T-helper 2 cell treated with Interferon-gamma antibody and Interleukin-4, amounts not matched to agents 100 ng/mL and 5 ng/mL, for 36 hours (primary cell): ENCODE data around the gene ZNF79. TPM values are rescaled to one million over a fixed set of nuclear protein-coding genes. Genes with fewer than 3 reads are reported as not detected.

ENCODE experiments used
- intact Hi-C: fragments of 100-400 bp; cut with micrococcal nuclease; formaldehyde crosslinking; loops from one replicate; pipeline ENCODE4 v1.15.1; 2023
- total RNA-seq: library from RNA; stranded (reverse); gene quantifications from 2 replicates; pipeline ENCODE4 v1.2.3, GENCODE V29; 2022

The ZNF79 gene
- total RNA-seq, 1 donor from 2014 or later, result 13.3 TPM

DNA sequence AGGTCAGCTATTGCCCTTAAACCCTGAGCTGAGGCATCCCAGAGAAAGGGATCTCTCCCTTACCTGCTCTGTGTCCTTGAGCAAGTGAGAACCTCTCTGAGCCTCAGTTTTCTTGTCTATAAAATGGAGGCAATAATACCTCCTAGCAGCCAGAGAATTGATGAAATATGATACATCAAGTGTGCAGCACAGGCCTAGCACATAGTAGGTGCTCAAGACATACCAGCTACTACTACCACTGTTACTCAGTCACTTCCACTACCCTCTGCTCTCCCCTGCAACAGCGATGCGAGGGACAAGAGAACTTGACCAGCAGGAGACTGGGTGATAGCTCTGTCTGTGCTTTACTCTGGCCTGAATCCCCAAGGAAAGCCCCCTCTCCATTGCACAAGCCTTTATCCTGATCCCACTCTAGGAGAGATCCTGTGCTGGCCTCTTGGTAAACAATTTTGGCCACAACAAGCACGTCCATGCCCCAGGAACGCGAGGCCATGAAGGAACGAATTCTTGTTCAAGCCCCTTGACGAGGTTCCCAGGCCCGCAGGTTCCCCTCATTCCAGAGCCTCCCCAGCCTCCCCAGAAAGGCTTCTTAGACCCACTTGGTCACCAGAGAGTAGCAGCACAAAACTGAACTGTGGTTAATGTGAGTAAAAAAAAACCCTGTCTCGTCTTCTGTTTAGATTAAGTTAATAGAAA lies 66.5 kb downstream of the ZNF79 start:
- intact Hi-C loops, result no loop called here

DNA sequence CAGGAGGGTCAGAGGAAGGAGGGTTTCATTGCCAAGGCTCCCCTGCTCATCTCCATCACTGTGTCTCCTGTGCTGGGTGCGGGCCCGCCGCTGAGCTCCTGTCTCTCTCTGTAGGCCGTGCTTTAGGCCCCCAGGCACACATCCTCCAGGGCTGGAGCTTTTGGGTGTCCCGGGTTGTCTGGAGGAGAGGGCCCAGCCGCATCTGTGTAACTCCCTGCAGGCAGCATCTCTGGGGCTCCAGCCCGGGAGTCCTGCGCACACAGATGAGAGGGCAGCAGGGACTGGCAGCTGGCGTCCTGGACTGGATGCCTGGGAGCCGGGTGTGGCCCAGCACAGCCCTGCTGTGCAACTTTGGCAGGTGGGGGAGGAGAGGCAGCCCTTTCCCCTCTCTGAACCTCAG lies 67.3 kb downstream of the ZNF79 start:
- intact Hi-C loops, result no loop called here

DNA sequence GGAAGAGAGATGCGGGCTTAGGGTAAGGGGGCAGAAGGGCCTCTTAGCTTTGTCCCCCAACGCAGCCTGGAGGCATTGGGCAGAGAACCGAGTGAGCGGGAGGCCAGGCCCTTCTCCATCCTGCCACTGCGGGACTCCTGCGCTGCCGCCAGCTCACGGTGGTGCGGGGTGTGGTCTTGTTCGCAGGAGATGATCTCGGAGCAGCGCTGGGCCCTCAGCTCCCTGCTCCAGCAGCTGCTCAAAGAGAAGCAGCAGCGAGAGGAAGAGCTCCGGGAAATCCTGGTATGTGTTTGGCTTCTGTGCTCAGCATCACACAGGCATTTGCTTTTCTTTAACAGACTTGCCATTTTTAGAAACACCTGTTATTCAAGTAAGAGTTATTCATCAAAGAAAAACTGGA lies 68.4 kb downstream of the ZNF79 start:
- intact Hi-C loops, result no loop called here

DNA sequence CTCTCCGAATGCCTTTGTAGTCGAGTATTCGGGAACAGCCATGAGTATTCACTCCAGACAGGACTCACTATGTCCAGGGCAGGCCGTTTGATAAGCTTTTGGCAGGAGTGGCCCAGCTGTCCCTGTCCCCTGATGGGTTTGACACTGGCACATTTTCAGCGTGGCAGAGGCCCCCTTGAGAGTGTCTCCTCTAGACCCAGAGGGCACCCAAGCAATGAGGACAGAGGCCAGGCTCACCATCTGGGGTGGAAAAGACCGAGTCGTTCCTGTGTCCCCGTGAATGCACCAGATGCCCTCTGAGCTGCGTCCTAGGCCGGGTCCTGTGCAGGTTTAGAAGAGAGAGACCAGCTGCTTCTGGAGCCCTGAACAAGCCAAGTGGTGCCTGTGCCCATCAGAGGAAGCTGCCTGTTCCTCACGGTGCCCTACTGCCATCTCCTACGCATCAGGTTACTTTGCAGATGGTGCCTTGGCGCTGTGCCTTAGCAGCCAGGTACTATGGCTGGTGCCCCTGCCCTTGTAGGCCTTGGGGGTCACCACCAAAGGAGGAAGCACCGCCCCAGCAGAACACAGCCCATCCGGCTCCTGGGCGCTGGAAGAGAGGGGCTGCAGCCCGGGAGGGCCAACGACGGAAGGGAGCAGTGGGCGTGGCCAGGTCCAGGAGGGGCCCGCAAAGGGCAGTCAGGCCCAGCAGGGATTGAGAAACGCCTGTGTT lies 69.6 kb downstream of the ZNF79 start:
- intact Hi-C loops, result no loop called here

DNA sequence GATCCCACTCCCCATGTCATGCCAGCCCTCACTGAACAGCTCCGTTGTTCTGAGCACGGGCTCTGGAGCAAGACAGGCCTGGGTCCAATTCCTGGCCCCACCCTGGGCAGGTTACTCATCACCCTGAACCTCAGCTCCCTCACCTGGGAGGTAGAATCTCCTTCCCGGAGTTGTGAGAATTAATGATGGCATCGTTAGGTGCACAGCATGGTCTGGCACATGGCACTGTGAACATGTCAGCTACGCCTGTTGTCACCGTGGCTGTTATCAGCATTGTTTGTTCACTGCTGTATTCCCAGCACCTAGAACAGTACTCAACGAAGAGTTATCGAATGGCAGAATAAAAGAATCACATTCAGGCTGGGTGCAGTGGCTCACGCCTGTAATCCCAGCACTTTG lies 70.1 kb downstream of the ZNF79 start:
- intact Hi-C loops, result no loop called here

Other genes with a start within 250 kb of the ZNF79 start
- 1.0 and 1.8 TPM in 2 replicates for gene GARNL3, start 159.6 kb upstream of the ZNF79 start, total RNA-seq
- 6.6 and 6.7 TPM in 2 replicates for gene SLC2A8, start 27.2 kb upstream of the ZNF79 start, total RNA-seq
- 1,031 and 1,036 TPM in 2 replicates for gene RPL12, start 27.0 kb downstream of the ZNF79 start, total RNA-seq
- gene LRSAM1, start 27.1 kb downstream of the ZNF79 start, total RNA-seq, result 14.2 and 15.6 TPM in 2 replicates
- 23.1 and 23.9 TPM in 2 replicates for gene STXBP1, start 187.9 kb downstream of the ZNF79 start, total RNA-seq